IMR-90 (cell line): Measurements from ENCODE around the gene TMEM81. TPM values are rescaled to one million over a fixed set of nuclear protein-coding genes. Genes with fewer than 3 reads are reported as not detected.

ENCODE experiments used
- ATAC-seq: fragments of 200-7000 bp; cut with Tn5 transposase; 2 replicates; pipeline ENCODE4 v1.9.1; 2020; ENCODE audit warnings: low read depth, mild to moderate bottlenecking, moderate library complexity
- BruUV-seq: library from RNA; stranded (reverse); fragments of 400-500 nt; replicated peaks from 2 replicates; lab custom pipeline; 2021; lab: Mats Ljungman, UMichigan
- CTCF ChIA-PET: fragments of 300-600 bp; formaldehyde crosslinking; extraction: SDS; loops from one replicate; lab custom pipeline; 2021; ENCODE audit warnings: antibody characterized with exemption; lab: Yijun Ruan, JAX
- POLR2A ChIA-PET: fragments of 300-600 bp; sonication (Branson Sonifier 250); formaldehyde crosslinking; loops from one replicate; lab custom pipeline; 2022; ENCODE audit warnings: antibody characterized with exemption; ENCODE audit not compliant: unreplicated experiment; lab: Charles Lee
- DNase-seq: peaks from one replicate; pipeline ENCODE4 v3.0.0; 2013
- H2AFZ ChIP-seq: replicated peaks from 2 replicates; pipeline ENCODE3; 2013; ENCODE audit warnings: low read length, mild to moderate bottlenecking; ENCODE audit not compliant: poor library complexity
- H2AK5ac ChIP-seq: 2 replicates; pipeline ENCODE4 v1.6.1; 2013; ENCODE audit warnings: low read depth, low read length, inconsistent platforms
- H2AK9ac ChIP-seq: replicated peaks from 2 replicates; pipeline ENCODE3; 2013; ENCODE audit warnings: mild to moderate bottlenecking, low read depth, low read length, moderate library complexity; ENCODE audit not compliant: poor library complexity
- H2BK120ac ChIP-seq: 2 replicates; pipeline ENCODE4 v1.6.1; 2013; ENCODE audit warnings: low read depth, low read length, inconsistent platforms
- H2BK15ac ChIP-seq: 3 replicates; pipeline ENCODE4 v1.6.1; 2013; ENCODE audit warnings: low read depth, low read length, inconsistent platforms
- H2BK20ac ChIP-seq: 2 replicates; pipeline ENCODE4 v1.6.1; 2013; ENCODE audit warnings: low read depth, mild to moderate bottlenecking, inconsistent platforms, low read length, moderate library complexity
- H2BK5ac ChIP-seq: 2 replicates; pipeline ENCODE4 v1.6.1; 2013; ENCODE audit warnings: mild to moderate bottlenecking, low read depth, low read length, inconsistent platforms; ENCODE audit not compliant: poor library complexity, severe bottlenecking
- H3K14ac ChIP-seq: replicated peaks from 2 replicates; pipeline ENCODE4 v1.6.1; 2013; ENCODE audit warnings: low read depth, low read length, inconsistent platforms
- H3K18ac ChIP-seq: 2 replicates; pipeline ENCODE4 v1.6.1; 2013; ENCODE audit warnings: low read depth, low read length, control low read depth
- H3K23ac ChIP-seq: 2 replicates; pipeline ENCODE4 v1.6.1; 2013; ENCODE audit warnings: low read depth, low read length, inconsistent platforms
- H3K27ac ChIP-seq: 2 replicates; pipeline ENCODE4 v1.5.1; 2013; ENCODE audit warnings: mild to moderate bottlenecking, control low read depth, low read length; ENCODE audit not compliant: insufficient read depth
- H3K27me3 ChIP-seq: 2 replicates; pipeline ENCODE4 v1.6.1; 2013; ENCODE audit warnings: low read length; ENCODE audit not compliant: control insufficient read depth, insufficient read depth
- H3K36me3 ChIP-seq: 2 replicates; pipeline ENCODE4 v1.6.1; 2013; ENCODE audit warnings: low read length, mixed read lengths; ENCODE audit not compliant: control insufficient read depth, insufficient read depth
- H3K4ac ChIP-seq: 2 replicates; pipeline ENCODE4 v1.6.1; 2013; ENCODE audit warnings: low read depth, low read length, inconsistent platforms
- H3K4me1 ChIP-seq: 2 replicates; pipeline ENCODE4 v1.6.1; 2013; ENCODE audit warnings: low read length, mixed read lengths; ENCODE audit not compliant: control insufficient read depth, insufficient read depth
- H3K4me2 ChIP-seq: 2 replicates; pipeline ENCODE4 v1.6.1; 2013; ENCODE audit warnings: low read depth, mild to moderate bottlenecking, control low read depth, low read length, moderate library complexity
- H3K4me3 ChIP-seq: 2 replicates; pipeline ENCODE4 v1.5.1; 2013; ENCODE audit warnings: low read depth, mild to moderate bottlenecking, control low read depth, low read length, moderate library complexity; ENCODE audit not compliant: insufficient read depth
- H3K56ac ChIP-seq: 2 replicates; pipeline ENCODE4 v1.6.1; 2013; ENCODE audit warnings: low read length, inconsistent platforms; ENCODE audit not compliant: insufficient read depth; ENCODE audit errors: extremely low read depth
- H3K79me1 ChIP-seq, 2 experiments: 2 replicates each; pipeline ENCODE4 v1.6.1; 2013; ENCODE audit warnings: low read length in 2 of 2, inconsistent platforms in 1 of 2, low read depth in 1 of 2
- H3K9ac ChIP-seq: 2 replicates; pipeline ENCODE4 v1.6.1; 2013; ENCODE audit warnings: low read depth, low read length, control low read depth
- H3K9me1 ChIP-seq: 2 replicates; pipeline ENCODE4 v1.6.1; 2013; ENCODE audit warnings: low read length, inconsistent platforms; ENCODE audit not compliant: insufficient read depth
- H3K9me3 ChIP-seq: 2 replicates; pipeline ENCODE4 v1.6.1; 2013; ENCODE audit warnings: low read length; ENCODE audit not compliant: control insufficient read depth, insufficient read depth
- H4K20me1 ChIP-seq: 2 replicates; pipeline ENCODE4 v1.6.1; 2013; ENCODE audit warnings: low read length, inconsistent platforms; ENCODE audit not compliant: insufficient read depth
- H4K5ac ChIP-seq: 2 replicates; pipeline ENCODE4 v1.6.1; 2013; ENCODE audit warnings: mild to moderate bottlenecking, low read depth, low read length, control low read depth
- H4K8ac ChIP-seq, 2 experiments: 2 replicates each; pipeline ENCODE4 v1.6.1; 2013; ENCODE audit warnings: low read depth in 2 of 2, low read length in 2 of 2, control low read depth in 1 of 2, inconsistent platforms in 1 of 2
- H4K91ac ChIP-seq: 2 replicates; pipeline ENCODE4 v1.6.1; 2013; ENCODE audit warnings: low read depth, low read length, inconsistent platforms; ENCODE audit not compliant: insufficient read depth
- BHLHE40 ChIP-seq: fragments of 150-350 bp; IDR thresholded peaks from 2 replicates; pipeline ENCODE4 v1.6.1; 2016; ENCODE audit warnings: mild to moderate bottlenecking, low read depth, low read length
- CEBPB ChIP-seq: IDR thresholded peaks from 2 replicates; pipeline ENCODE4 v1.6.1; 2012; ENCODE audit warnings: low read depth, low read length, improper control_type of control experiment
- CHD1 ChIP-seq: IDR thresholded peaks from 2 replicates; pipeline ENCODE4 v1.6.1; 2012; ENCODE audit warnings: low read depth, low read length, improper control_type of control experiment
- FOS ChIP-seq: fragments of 150-350 bp; IDR thresholded peaks from 2 replicates; pipeline ENCODE4 v1.6.1; 2016; ENCODE audit warnings: low read depth, low read length
- MAFK ChIP-seq: IDR thresholded peaks from 2 replicates; pipeline ENCODE4 v1.6.1; 2012; ENCODE audit warnings: low read depth, low read length, improper control_type of control experiment
- MAZ ChIP-seq: IDR thresholded peaks from 2 replicates; pipeline ENCODE4 v1.6.1; 2012; ENCODE audit warnings: low read depth, mild to moderate bottlenecking, low read length, improper control_type of control experiment, moderate library complexity, borderline replicate concordance
- NFE2L2 ChIP-seq: fragments of 150-350 bp; IDR thresholded peaks from 2 replicates; pipeline ENCODE4 v1.6.1; 2016; ENCODE audit warnings: low read depth, mild to moderate bottlenecking, low read length
- POLR2A ChIP-seq: IDR thresholded peaks from 2 replicates; pipeline ENCODE4 v1.6.1; 2012; ENCODE audit warnings: mild to moderate bottlenecking, low read depth, low read length
- RAD21 ChIP-seq: IDR thresholded peaks from 2 replicates; pipeline ENCODE4 v1.6.1; 2012; ENCODE audit warnings: low read length, improper control_type of control experiment
- RCOR1 ChIP-seq: IDR thresholded peaks from 2 replicates; pipeline ENCODE4 v1.6.1; 2012; ENCODE audit warnings: mild to moderate bottlenecking, low read length, improper control_type of control experiment; ENCODE audit not compliant: insufficient replicate concordance
- RFX5 ChIP-seq: IDR thresholded peaks from 2 replicates; pipeline ENCODE4 v1.8.0; 2012; ENCODE audit warnings: low read depth, mild to moderate bottlenecking, low read length, moderate library complexity
- SMC3 ChIP-seq: fragments of 150-350 bp; IDR thresholded peaks from 2 replicates; pipeline ENCODE4 v1.6.1; 2016; ENCODE audit warnings: low read depth, mild to moderate bottlenecking, antibody characterized with exemption, low read length, moderate library complexity
- WGBS, 2 experiments: methylation state at CpG; one replicate each; pipeline versions ENCODE4 v1.1.5 to v1.1.7; 2013; ENCODE audit warnings: missing lambda C conversion rate in 2 of 2; ENCODE audit not compliant: insufficient read length in 1 of 2; ENCODE audit errors: extremely low coverage in 2 of 2; 5-methylcytosine and 5-hydroxymethylcytosine counted together
- dilution Hi-C: fragments of 300-500 bp; cut with HindIII; formaldehyde crosslinking; loops from one replicate; pipeline ENCODE4 v1.14.3; 2018; ENCODE audit warnings: low sequenced_read_pairs; ENCODE audit not compliant: unreplicated experiment
- in situ Hi-C: fragments of 300-500 bp; cut with MboI; formaldehyde crosslinking; loops from 3 replicates; pipeline ENCODE4 v1.14.3; 2019; ENCODE audit warnings: low sequenced_read_pairs, inconsistent platforms, mixed read lengths
- intact Hi-C: fragments of 100-400 bp; cut with micrococcal nuclease; formaldehyde crosslinking; loops from 2 replicates; pipeline ENCODE4 v1.10.0; 2022
- polyA plus RNA-seq, 3 experiments: library from polyadenylated mRNA; depleted of rRNA; stranded (reverse); fragments of >200 nt; gene quantifications; 2 replicates each; pipeline ENCODE4 v1.2.3, GENCODE V29; 2012; ENCODE audit warnings: low replicate concordance in 1 of 3
- total RNA-seq: library from RNA; depleted of rRNA; stranded (reverse); fragments of >200 nt; gene quantifications from 2 replicates; pipeline ENCODE4 v1.2.3, GENCODE V29; 2012
- TF ChIP-seq, protein P1 (sequence below): fragments of 150-350 bp; IDR thresholded peaks from 2 replicates; pipeline ENCODE4 v1.6.1; 2017; ENCODE audit warnings: mild to moderate bottlenecking, antibody characterized with exemption, low read length, low read depth
- TF ChIP-seq, protein P2 (sequence below): conservative IDR thresholded peaks from 2 replicates; pipeline ENCODE4 v1.5.1; 2012; ENCODE audit warnings: mild to moderate bottlenecking, low read depth, low read length, improper control_type of control experiment
- TF ChIP-seq, protein P3 (sequence below): fragments of 150-350 bp; IDR thresholded peaks from 2 replicates; pipeline ENCODE4 v1.6.1; 2016; ENCODE audit warnings: low read depth, mild to moderate bottlenecking, low read length, moderate library complexity, borderline replicate concordance

The TMEM81 gene
- total and polyA plus RNA-seq, 2 of the 4 experiments (the other 2 are of a cell fraction), result 1.5 to 1.8 TPM

DNA sequence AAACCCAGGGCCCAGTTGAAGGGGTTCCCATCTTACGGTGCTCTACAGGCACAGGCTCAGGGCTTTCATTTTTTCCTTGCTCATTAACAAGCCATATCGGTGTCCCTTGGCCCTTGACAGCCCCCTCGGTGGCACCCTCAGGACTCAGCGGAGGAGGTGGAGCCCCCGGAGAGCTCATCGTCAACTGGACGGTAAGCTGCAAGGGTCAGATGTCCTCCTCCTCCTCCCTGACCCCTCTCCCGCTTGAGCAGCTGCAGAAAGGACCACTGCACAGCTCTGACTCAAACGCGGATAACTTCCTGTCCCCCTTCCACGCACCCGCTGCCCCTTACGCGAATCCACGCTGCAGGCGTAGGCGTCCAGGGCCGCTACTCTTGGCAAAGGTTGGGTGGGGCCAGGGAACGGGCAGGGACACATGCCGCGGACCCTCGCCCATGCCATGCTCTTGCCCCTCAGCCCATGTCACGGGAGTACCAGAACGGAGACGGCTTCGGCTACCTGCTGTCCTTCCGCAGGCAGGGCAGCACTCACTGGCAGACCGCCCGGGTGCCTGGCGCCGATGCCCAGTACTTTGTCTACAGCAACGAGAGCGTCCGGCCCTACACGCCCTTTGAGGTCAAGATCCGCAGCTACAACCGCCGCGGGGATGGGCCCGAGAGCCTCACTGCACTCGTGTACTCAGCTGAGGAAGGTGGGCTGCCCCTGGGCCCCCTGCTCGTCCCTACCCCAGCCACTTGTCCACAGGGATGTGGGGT lies 14.7 kb downstream of the TMEM81 start:
- Histone ChIP-seq H4K8ac (no peak overlapping the region), H3K4me3 (no peak overlapping the region), H4K91ac (no peak overlapping the region), H3K79me1 (no peaks in the 10 kb centered on the region), H3K27me3 (peaks cover 4% of the 10 kb centered on the region), H2AFZ (peak overlapping the region; percentile 49), H3K27ac (no peak overlapping the region), H3K9me1 (no peaks in the 10 kb centered on the region; the same call in 1 of the 2 replicates), H3K18ac (no peak overlapping the region), H3K56ac (no peak overlapping the region), H3K36me3 (no peaks in the 10 kb centered on the region), H2BK15ac (no peak overlapping the region), H2BK5ac (no peak overlapping the region), H2BK120ac (no peak overlapping the region), H2BK20ac (no peak overlapping the region), H3K4ac (no peak overlapping the region), H3K9me3 (no peaks in the 10 kb centered on the region), H4K5ac (no peak overlapping the region), H3K9ac (no peak overlapping the region), H3K4me2 (no peak overlapping the region), H4K20me1 (no peaks in the 10 kb centered on the region), H3K4me1 (no peaks in the 10 kb centered on the region), H3K23ac (no peak overlapping the region), H3K14ac (no peak overlapping the region), H2AK9ac (no peak overlapping the region), H2AK5ac (no peak overlapping the region)
- dilution Hi-C loops (no loop called here), intact Hi-C loops (no loop called here), in situ Hi-C loops (no loop called here)
- DNase-seq (no peak), ATAC-seq (no peak)
- 86% methylated on average over 15 of the region's 42 CpGs; no CpG with 5 or more reads in 1 of the 2 experiments for WGBS, 2 experiments
- no TSS peak for BruUV-seq
- ChIA-PET CTCF (interaction anchor here (1.1 kb wide), 1 partner anchor 8 kb away, joined by 6 read pairs; no protein-coding TSS in a partner anchor), POLR2A (no interaction called here)
- TF ChIP-seq CHD1 (no peak), BHLHE40 (no peak), CEBPB (no peak), POLR2A (no peak), RFX5 (no peak), FOS (no peak), RAD21 (no peak), NFE2L2 (no peak), MAFK (no peak), RCOR1 (no peak), SMC3 (no peak), MAZ (no peak)
- TF ChIP-seq, protein P1, sequence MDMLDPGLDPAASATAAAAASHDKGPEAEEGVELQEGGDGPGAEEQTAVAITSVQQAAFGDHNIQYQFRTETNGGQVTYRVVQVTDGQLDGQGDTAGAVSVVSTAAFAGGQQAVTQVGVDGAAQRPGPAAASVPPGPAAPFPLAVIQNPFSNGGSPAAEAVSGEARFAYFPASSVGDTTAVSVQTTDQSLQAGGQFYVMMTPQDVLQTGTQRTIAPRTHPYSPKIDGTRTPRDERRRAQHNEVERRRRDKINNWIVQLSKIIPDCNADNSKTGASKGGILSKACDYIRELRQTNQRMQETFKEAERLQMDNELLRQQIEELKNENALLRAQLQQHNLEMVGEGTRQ, result no peak
- TF ChIP-seq, protein P2, sequence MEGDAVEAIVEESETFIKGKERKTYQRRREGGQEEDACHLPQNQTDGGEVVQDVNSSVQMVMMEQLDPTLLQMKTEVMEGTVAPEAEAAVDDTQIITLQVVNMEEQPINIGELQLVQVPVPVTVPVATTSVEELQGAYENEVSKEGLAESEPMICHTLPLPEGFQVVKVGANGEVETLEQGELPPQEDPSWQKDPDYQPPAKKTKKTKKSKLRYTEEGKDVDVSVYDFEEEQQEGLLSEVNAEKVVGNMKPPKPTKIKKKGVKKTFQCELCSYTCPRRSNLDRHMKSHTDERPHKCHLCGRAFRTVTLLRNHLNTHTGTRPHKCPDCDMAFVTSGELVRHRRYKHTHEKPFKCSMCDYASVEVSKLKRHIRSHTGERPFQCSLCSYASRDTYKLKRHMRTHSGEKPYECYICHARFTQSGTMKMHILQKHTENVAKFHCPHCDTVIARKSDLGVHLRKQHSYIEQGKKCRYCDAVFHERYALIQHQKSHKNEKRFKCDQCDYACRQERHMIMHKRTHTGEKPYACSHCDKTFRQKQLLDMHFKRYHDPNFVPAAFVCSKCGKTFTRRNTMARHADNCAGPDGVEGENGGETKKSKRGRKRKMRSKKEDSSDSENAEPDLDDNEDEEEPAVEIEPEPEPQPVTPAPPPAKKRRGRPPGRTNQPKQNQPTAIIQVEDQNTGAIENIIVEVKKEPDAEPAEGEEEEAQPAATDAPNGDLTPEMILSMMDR, result no peak
- TF ChIP-seq, protein P3, sequence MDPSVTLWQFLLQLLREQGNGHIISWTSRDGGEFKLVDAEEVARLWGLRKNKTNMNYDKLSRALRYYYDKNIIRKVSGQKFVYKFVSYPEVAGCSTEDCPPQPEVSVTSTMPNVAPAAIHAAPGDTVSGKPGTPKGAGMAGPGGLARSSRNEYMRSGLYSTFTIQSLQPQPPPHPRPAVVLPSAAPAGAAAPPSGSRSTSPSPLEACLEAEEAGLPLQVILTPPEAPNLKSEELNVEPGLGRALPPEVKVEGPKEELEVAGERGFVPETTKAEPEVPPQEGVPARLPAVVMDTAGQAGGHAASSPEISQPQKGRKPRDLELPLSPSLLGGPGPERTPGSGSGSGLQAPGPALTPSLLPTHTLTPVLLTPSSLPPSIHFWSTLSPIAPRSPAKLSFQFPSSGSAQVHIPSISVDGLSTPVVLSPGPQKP, result no peak
